Body of pancreas (tissue), 4 donors: ENCODE results near the gene CCDC8. TPM values are rescaled to one million over a fixed set of nuclear protein-coding genes. Genes with fewer than 3 reads are reported as not detected.
A peak's percentile ranks its signal among the peaks of the same experiment; 100 is the strongest.

Experiments used
- ATAC-seq: fragments of 150-250 bp; one replicate; pipeline ENCODE4 v1.9.1; 2016
- DNase-seq, 4 donors: peaks; one replicate each; pipeline ENCODE4 v3.0.0-alpha.2; 2019
- H3K27ac ChIP-seq, 4 donors: fragments of 200-600 bp; sonication (generic); 1 replicate in 3 of 4; 2 replicates in 1 of 4; pipeline versions ENCODE4 v1.5.1 to v1.6.1; 2016 to 2019; ENCODE audit warnings: mild to moderate bottlenecking in 1 of 4, mixed read lengths in 1 of 4, moderate library complexity in 1 of 4
- H3K27me3 ChIP-seq, 2 donors: fragments of 200-600 bp; sonication (generic); one replicate each; pipeline ENCODE4 v1.6.0; 2016; ENCODE audit warnings: mild to moderate bottlenecking in 1 of 2
- H3K36me3 ChIP-seq, 2 donors: fragments of 200-600 bp; sonication (generic); replicated peaks in 1 of 2; 2 replicates each; pipeline ENCODE4 v1.5.1; 2016; ENCODE audit warnings: low read depth in 2 of 2; ENCODE audit not compliant: insufficient read depth in 1 of 2
- H3K4me1 ChIP-seq: fragments of 200-600 bp; sonication (generic); one replicate; pipeline ENCODE4 v1.6.0; 2016
- H3K4me3 ChIP-seq, 2 donors: fragments of 200-600 bp; sonication (generic); 1 replicate in 1 of 2; 2 replicates in 1 of 2; pipeline ENCODE4 v1.5.1; 2016 to 2019
- H3K9me3 ChIP-seq, 3 donors: fragments of 200-600 bp; sonication (generic); 1 replicate in 2 of 3; 2 replicates in 1 of 3; pipeline ENCODE4 v1.5.1; 2016
- CTCF ChIP-seq, 7 experiments: fragments of 450-650 bp in 4 of 7; fragments of 200-600 bp in 3 of 7; sonication (generic) in 3 of 7; IDR thresholded peaks; one replicate each; pipeline ENCODE4 v1.5.1; 2016 to 2019; ENCODE audit warnings: antibody characterized with exemption in 7 of 7
- POLR2A ChIP-seq, 3 donors: fragments of 450-650 bp; IDR thresholded peaks; one replicate each; pipeline ENCODE4 v1.6.1; 2016; ENCODE audit warnings: antibody characterized with exemption in 3 of 3, mild to moderate bottlenecking in 2 of 3
- WGBS, 2 donors: methylation state at CpG; one replicate each; pipeline ENCODE4 v1.1.5; 2017; 5-methylcytosine and 5-hydroxymethylcytosine counted together
- intact Hi-C: fragments of 100-400 bp; cut with DNase I; formaldehyde crosslinking; loops from one replicate; pipeline ENCODE4 v1.15.1; 2023
- total RNA-seq, 2 donors: library from RNA; depleted of rRNA; stranded (reverse); fragments of >200 nt; gene quantifications; one replicate each; pipeline ENCODE4 v1.1.0, GENCODE V29; 2016

The CCDC8 gene
- total RNA-seq, 2 donors from 2014 or later = 13.0 to 17.8 TPM

- WGBS, 2 donors = 59 to 70% methylated on average over 6 to 7 of the region's 7 CpGs
- peaks cover 0 to 16% of the 10 kb centered on the region in 2 donors for H3K36me3 ChIP-seq
- H3K27ac ChIP-seq = no peak overlapping the region
- DNase-seq (peak in 3 of 4 donors; percentile 10 to 19 (median 15)), ATAC-seq (no peak)
- intact Hi-C loops = no loop called here
- TF ChIP-seq CTCF (IDR thresholded peaks at IDR 0.05) (no peak), POLR2A (IDR thresholded peaks at IDR 0.05) (no peak)
- no peak overlapping the region for H3K4me3 ChIP-seq
- peaks cover 8% of the 10 kb centered on the region for H3K4me1 ChIP-seq
- H3K27me3 ChIP-seq = no peaks in the 10 kb centered on the region
- H3K9me3 ChIP-seq = no peaks in the 10 kb centered on the region
Measured at GRCh38 chr19:46383846-46384245, 29.5 kb downstream of the CCDC8 start.

GRCh38 chr19:46383171-46383815, 30.1 kb downstream of the CCDC8 start:
- ATAC-seq = no peak
- Histone ChIP-seq H3K4me3 (no peak overlapping the region), H3K36me3 (peaks cover 0 to 11% of the 10 kb centered on the region in 2 donors), H3K27me3 (no peaks in the 10 kb centered on the region), H3K4me1 (peaks cover 10% of the 10 kb centered on the region), H3K27ac (no peak overlapping the region), H3K9me3 (no peaks in the 10 kb centered on the region)
- intact Hi-C loops = no loop called here
- TF ChIP-seq POLR2A (IDR thresholded peaks at IDR 0.05) = no peak
- TF ChIP-seq CTCF (IDR thresholded peaks at IDR 0.05) = no peak
- WGBS, 2 donors = 88 to 90% methylated on average over 22 of the region's 23 CpGs
- DNase-seq = peak in 1 of 4 donors; percentile 3

- Histone ChIP-seq H3K4me1 (peaks cover 18% of the 10 kb centered on the region), H3K27ac (no peak overlapping the region), H3K9me3 (no peaks in the 10 kb centered on the region), H3K36me3 (peaks cover 0 to 9% of the 10 kb centered on the region in 2 donors), H3K27me3 (no peaks in the 10 kb centered on the region), H3K4me3 (no peak overlapping the region)
- intact Hi-C loops = no loop called here
- DNase-seq (peak in 1 of 4 donors; percentile 9), ATAC-seq (no peak)
- TF ChIP-seq POLR2A (IDR thresholded peaks at IDR 0.05) (no peak), CTCF (IDR thresholded peaks at IDR 0.05) (no peak)
- 90 to 91% methylated on average over 15 of the region's 15 CpGs for WGBS, 2 donors
Measured at GRCh38 chr19:46381756-46382345, 31.5 kb downstream of the CCDC8 start.

GRCh38 chr19:46381346-46381745, 32.0 kb downstream of the CCDC8 start:
- peaks cover 0 to 13% of the 10 kb centered on the region in 2 donors for H3K36me3 ChIP-seq
- H3K4me1 ChIP-seq = peaks cover 18% of the 10 kb centered on the region
- TF ChIP-seq POLR2A (IDR thresholded peaks at IDR 0.05) (no peak), CTCF (IDR thresholded peaks at IDR 0.05) (no peak)
- H3K27ac ChIP-seq = no peak overlapping the region
- intact Hi-C loops = no loop called here
- no peaks in the 10 kb centered on the region for H3K9me3 ChIP-seq
- H3K4me3 ChIP-seq = no peak overlapping the region
- no peaks in the 10 kb centered on the region for H3K27me3 ChIP-seq
- DNase-seq (no peak), ATAC-seq (no peak)
- WGBS, 2 donors = 92 to 96% methylated on average over 2 of the region's 2 CpGs

- H3K36me3 ChIP-seq = peaks cover 0 to 13% of the 10 kb centered on the region in 2 donors
- WGBS, 2 donors = 89 to 91% methylated on average over 2 of the region's 2 CpGs
- H3K4me1 ChIP-seq = peaks cover 18% of the 10 kb centered on the region
- no peak for TF ChIP-seq CTCF (IDR thresholded peaks at IDR 0.05)
- no peak for TF ChIP-seq POLR2A (IDR thresholded peaks at IDR 0.05)
- no peak overlapping the region for H3K4me3 ChIP-seq
- no peaks in the 10 kb centered on the region for H3K9me3 ChIP-seq
- intact Hi-C loops = no loop called here
- ATAC-seq = no peak
- DNase-seq = no peak
- no peak overlapping the region for H3K27ac ChIP-seq
- no peaks in the 10 kb centered on the region for H3K27me3 ChIP-seq
Measured at GRCh38 chr19:46380690-46381089, 32.7 kb downstream of the CCDC8 start.
